ENCODE measurements around the gene LRP1B. TPM values are rescaled to one million over a fixed set of nuclear protein-coding genes. Genes with fewer than 3 reads are reported as not detected.

Gene LRP1B
- total and polyA plus RNA-seq, 7 experiments from 2014 or later = 0.10 TPM; not detected in 6

GRCh38 chr2:140643761-140644187 is 1487.0 kb downstream of the LRP1B start:
- Mint-ChIP-seq H3K27ac (no peak overlapping the region), H3K36me3 (no peaks in the 10 kb centered on the region), H3K4me1 (no peaks in the 10 kb centered on the region), H3K9me3 (peaks cover 0 to 12% (median 3%) of the 10 kb centered on the region in 11 donors), H3K4me3 (no peak overlapping the region), H3K27me3 (no peaks in the 10 kb centered on the region)
- ChIA-PET POLR2A (no interaction called here), CTCF (no interaction called here)
- Histone ChIP-seq H3K27me3 (ENCODE audit: control insufficient read depth in 2 of 2, insufficient read depth in 2 of 2, low read length in 2 of 2) (no peaks in the 10 kb centered on the region), H3K36me3 (ENCODE audit: control insufficient read depth in 2 of 3, insufficient read depth in 3 of 3, low read length in 3 of 3) (no peaks in the 10 kb centered on the region), H3K9me3 (ENCODE audit: control insufficient read depth in 2 of 3, low read length in 3 of 3) (no peaks in the 10 kb centered on the region), H3K27ac (ENCODE audit: low read depth, low read length) (no peak overlapping the region), H3K4me3 (ENCODE audit: low read length) (no peak overlapping the region), H3K4me1 (ENCODE audit: control insufficient read depth in 2 of 2, insufficient read depth in 2 of 2, low read length in 2 of 2) (no peaks in the 10 kb centered on the region)
- ATAC-seq = no peak
- intact Hi-C loops (cut with micrococcal nuclease) = no loop called here
- no peak for DNase-seq

DNA sequence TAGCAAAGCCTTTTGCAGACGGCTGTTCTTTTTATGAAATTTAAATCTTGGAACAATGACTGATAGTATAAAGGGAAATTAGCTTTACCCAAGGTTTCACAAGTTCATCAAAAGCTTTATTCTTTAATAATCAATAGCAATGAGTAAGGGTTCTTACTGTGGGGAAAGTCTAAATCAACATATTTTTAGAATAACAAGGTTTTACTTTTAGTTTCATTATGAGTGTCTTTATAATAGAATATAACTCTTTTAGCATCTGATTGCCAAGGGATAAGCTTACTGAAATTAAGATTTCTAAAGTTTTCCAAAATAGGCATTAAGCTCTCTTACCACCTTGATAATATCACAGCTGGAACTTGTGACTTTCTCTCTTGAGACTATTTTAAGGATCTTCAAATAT is 1489.7 kb downstream of the LRP1B start:
- Histone ChIP-seq H3K27me3 (ENCODE audit: control insufficient read depth in 2 of 2, insufficient read depth in 2 of 2, low read length in 2 of 2) (no peaks in the 10 kb centered on the region), H3K36me3 (ENCODE audit: control insufficient read depth in 2 of 3, insufficient read depth in 3 of 3, low read length in 3 of 3) (no peaks in the 10 kb centered on the region), H3K9me3 (ENCODE audit: control insufficient read depth in 2 of 3, low read length in 3 of 3) (no peaks in the 10 kb centered on the region), H3K4me1 (ENCODE audit: control insufficient read depth in 2 of 2, insufficient read depth in 2 of 2, low read length in 2 of 2) (no peaks in the 10 kb centered on the region), H3K4me3 (ENCODE audit: low read length) (no peak overlapping the region), H3K27ac (ENCODE audit: low read depth, low read length) (no peak overlapping the region)
- DNase-seq = no peak
- Mint-ChIP-seq H3K4me1 (no peaks in the 10 kb centered on the region), H3K4me3 (no peak overlapping the region), H3K9me3 (peaks cover 0 to 9% (median 3%) of the 10 kb centered on the region in 11 donors), H3K36me3 (no peaks in the 10 kb centered on the region), H3K27me3 (no peaks in the 10 kb centered on the region), H3K27ac (no peak overlapping the region)
- POLR2A ChIA-PET = no interaction called here
- no peak for ATAC-seq
- intact Hi-C loops (cut with micrococcal nuclease) = no loop called here
- CTCF ChIA-PET = no interaction called here

GRCh38 chr2:140639628-140640027 is 1491.2 kb downstream of the LRP1B start:
- no peak overlapping the region for H3K4me3 ChIP-seq (ENCODE audit: low read length)
- Mint-ChIP-seq H3K4me1 (no peaks in the 10 kb centered on the region), H3K4me3 (no peak overlapping the region), H3K9me3 (peaks cover 0 to 9% (median 3%) of the 10 kb centered on the region in 11 donors), H3K27ac (no peak overlapping the region), H3K36me3 (no peaks in the 10 kb centered on the region), H3K27me3 (no peaks in the 10 kb centered on the region)
- no peaks in the 10 kb centered on the region for H3K36me3 ChIP-seq (ENCODE audit: control insufficient read depth in 2 of 3, insufficient read depth in 3 of 3, low read length in 3 of 3)
- DNase-seq (no peak), ATAC-seq (no peak)
- no peaks in the 10 kb centered on the region for H3K4me1 ChIP-seq (ENCODE audit: control insufficient read depth in 2 of 2, insufficient read depth in 2 of 2, low read length in 2 of 2)
- ChIA-PET CTCF (no interaction called here), POLR2A (no interaction called here)
- no peaks in the 10 kb centered on the region for H3K9me3 ChIP-seq (ENCODE audit: control insufficient read depth in 2 of 3, low read length in 3 of 3)
- no peaks in the 10 kb centered on the region for H3K27me3 ChIP-seq (ENCODE audit: control insufficient read depth in 2 of 2, insufficient read depth in 2 of 2, low read length in 2 of 2)
- intact Hi-C loops (cut with micrococcal nuclease) = loop anchor here in 1 of 2 donors (2.0 kb wide), 1 partner anchor 23 kb away; no protein-coding TSS in a partner anchor
- no peak overlapping the region for H3K27ac ChIP-seq (ENCODE audit: low read depth, low read length)

DNA sequence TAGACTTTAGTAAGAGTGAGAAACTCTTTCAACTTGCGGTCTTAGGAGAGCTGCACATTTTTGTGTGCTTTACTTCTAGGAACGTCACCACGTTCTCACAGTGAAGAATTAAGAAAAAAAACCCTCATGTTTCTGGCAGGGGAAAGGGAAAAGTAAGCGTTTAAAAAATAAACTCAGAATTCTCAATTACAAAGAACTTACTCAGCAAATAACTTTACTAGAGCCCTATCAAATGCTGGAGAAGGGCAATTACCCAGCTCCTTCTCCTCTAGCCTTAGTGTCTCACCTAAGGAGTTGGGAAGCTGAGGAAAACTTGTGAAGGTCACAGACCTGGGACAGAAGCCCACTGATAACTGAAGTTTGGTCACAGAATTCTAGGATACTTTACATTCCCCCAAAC is 1500.3 kb downstream of the LRP1B start:
- H3K27me3 ChIP-seq (ENCODE audit: control insufficient read depth in 2 of 2, insufficient read depth in 2 of 2, low read length in 2 of 2) = no peaks in the 10 kb centered on the region
- ATAC-seq (no peak), DNase-seq (no peak)
- H3K4me1 ChIP-seq (ENCODE audit: control insufficient read depth in 2 of 2, insufficient read depth in 2 of 2, low read length in 2 of 2) = no peaks in the 10 kb centered on the region
- H3K9me3 Mint-ChIP-seq = peaks cover 5 to 25% (median 9%) of the 10 kb centered on the region in 11 donors
- no peaks in the 10 kb centered on the region for H3K9me3 ChIP-seq (ENCODE audit: control insufficient read depth in 2 of 3, low read length in 3 of 3)
- H3K4me1 Mint-ChIP-seq = no peaks in the 10 kb centered on the region
- H3K36me3 Mint-ChIP-seq = peaks cover 0 to 3% (median 0%) of the 10 kb centered on the region in 5 donors
- POLR2A ChIA-PET = no interaction called here
- no peak overlapping the region for H3K4me3 ChIP-seq (ENCODE audit: low read length)
- no peak overlapping the region for H3K4me3 Mint-ChIP-seq
- CTCF ChIA-PET = no interaction called here
- H3K27ac ChIP-seq (ENCODE audit: low read depth, low read length) = no peak overlapping the region
- H3K27ac Mint-ChIP-seq = no peak overlapping the region
- intact Hi-C loops (cut with micrococcal nuclease) = no loop called here
- H3K27me3 Mint-ChIP-seq = no peaks in the 10 kb centered on the region
- no peaks in the 10 kb centered on the region for H3K36me3 ChIP-seq (ENCODE audit: control insufficient read depth in 2 of 3, insufficient read depth in 3 of 3, low read length in 3 of 3)

- DNase-seq = no peak
- ChIA-PET CTCF (no interaction called here), POLR2A (no interaction called here)
- peaks cover 5 to 25% (median 10%) of the 10 kb centered on the region in 11 donors for H3K9me3 Mint-ChIP-seq
- no peaks in the 10 kb centered on the region for H3K4me1 Mint-ChIP-seq
- H3K4me3 ChIP-seq (ENCODE audit: low read length) = no peak overlapping the region
- H3K4me3 Mint-ChIP-seq = no peak overlapping the region
- no peaks in the 10 kb centered on the region for H3K4me1 ChIP-seq (ENCODE audit: control insufficient read depth in 2 of 2, insufficient read depth in 2 of 2, low read length in 2 of 2)
- H3K36me3 ChIP-seq (ENCODE audit: control insufficient read depth in 2 of 3, insufficient read depth in 3 of 3, low read length in 3 of 3) = no peaks in the 10 kb centered on the region
- intact Hi-C loops (cut with micrococcal nuclease) = no loop called here
- no peaks in the 10 kb centered on the region for H3K27me3 ChIP-seq (ENCODE audit: control insufficient read depth in 2 of 2, insufficient read depth in 2 of 2, low read length in 2 of 2)
- no peaks in the 10 kb centered on the region for H3K9me3 ChIP-seq (ENCODE audit: control insufficient read depth in 2 of 3, low read length in 3 of 3)
- no peak overlapping the region for H3K27ac ChIP-seq (ENCODE audit: low read depth, low read length)
- no peak for ATAC-seq
- H3K36me3 Mint-ChIP-seq = peaks cover 0 to 6% (median 0%) of the 10 kb centered on the region in 5 donors
- no peak overlapping the region for H3K27ac Mint-ChIP-seq
- no peaks in the 10 kb centered on the region for H3K27me3 Mint-ChIP-seq
These were observed 1502.9 kb downstream of the LRP1B start for GRCh38 chr2:140627885-140628284.

GRCh38 chr2:140627136-140627535 is 1503.7 kb downstream of the LRP1B start:
- Histone ChIP-seq H3K27me3 (ENCODE audit: control insufficient read depth in 2 of 2, insufficient read depth in 2 of 2, low read length in 2 of 2) (no peaks in the 10 kb centered on the region), H3K4me1 (ENCODE audit: control insufficient read depth in 2 of 2, insufficient read depth in 2 of 2, low read length in 2 of 2) (no peaks in the 10 kb centered on the region), H3K36me3 (ENCODE audit: control insufficient read depth in 2 of 3, insufficient read depth in 3 of 3, low read length in 3 of 3) (no peaks in the 10 kb centered on the region), H3K9me3 (ENCODE audit: control insufficient read depth in 2 of 3, low read length in 3 of 3) (no peaks in the 10 kb centered on the region), H3K27ac (ENCODE audit: low read depth, low read length) (no peak overlapping the region), H3K4me3 (ENCODE audit: low read length) (no peak overlapping the region)
- ChIA-PET POLR2A (no interaction called here), CTCF (no interaction called here)
- Mint-ChIP-seq H3K27me3 (no peaks in the 10 kb centered on the region), H3K36me3 (peaks cover 0 to 6% (median 0%) of the 10 kb centered on the region in 5 donors), H3K4me1 (no peaks in the 10 kb centered on the region), H3K27ac (no peak overlapping the region), H3K4me3 (no peak overlapping the region), H3K9me3 (peaks cover 5 to 25% (median 10%) of the 10 kb centered on the region in 11 donors)
- DNase-seq (no peak), ATAC-seq (no peak)
- intact Hi-C loops (cut with micrococcal nuclease) = no loop called here

- H3K4me3 Mint-ChIP-seq = no peak overlapping the region
- no peak for ATAC-seq
- no peaks in the 10 kb centered on the region for H3K27me3 ChIP-seq (ENCODE audit: control insufficient read depth in 2 of 2, insufficient read depth in 2 of 2, low read length in 2 of 2)
- no peaks in the 10 kb centered on the region for H3K36me3 ChIP-seq (ENCODE audit: control insufficient read depth in 2 of 3, insufficient read depth in 3 of 3, low read length in 3 of 3)
- ChIA-PET POLR2A (no interaction called here), CTCF (no interaction called here)
- H3K4me3 ChIP-seq (ENCODE audit: low read length) = no peak overlapping the region
- H3K4me1 ChIP-seq (ENCODE audit: control insufficient read depth in 2 of 2, insufficient read depth in 2 of 2, low read length in 2 of 2) = no peaks in the 10 kb centered on the region
- intact Hi-C loops (cut with micrococcal nuclease) = no loop called here
- no peaks in the 10 kb centered on the region for H3K9me3 ChIP-seq (ENCODE audit: control insufficient read depth in 2 of 3, low read length in 3 of 3)
- no peaks in the 10 kb centered on the region for H3K4me1 Mint-ChIP-seq
- H3K27ac Mint-ChIP-seq = no peak overlapping the region
- DNase-seq = no peak
- H3K27me3 Mint-ChIP-seq = no peaks in the 10 kb centered on the region
- peaks cover 4 to 17% (median 8%) of the 10 kb centered on the region in 11 donors for H3K9me3 Mint-ChIP-seq
- H3K27ac ChIP-seq (ENCODE audit: low read depth, low read length) = no peak overlapping the region
- peaks cover 0 to 6% (median 0%) of the 10 kb centered on the region in 5 donors for H3K36me3 Mint-ChIP-seq
These were observed 1506.6 kb downstream of the LRP1B start for GRCh38 chr2:140624200-140624599.

All from naive thymus-derived CD4-positive, alpha-beta T cell (primary cell).